CD8-positive, alpha-beta memory T cell (primary cell): ENCODE measurements around the gene ABI3BP. TPM values are rescaled to one million over a fixed set of nuclear protein-coding genes. Genes with fewer than 3 reads are reported as not detected.

Source experiments
- CTCF ChIA-PET: fragments of 350-600 bp; sonication (Branson Sonifier 250); formaldehyde crosslinking; loops from one replicate; lab custom pipeline; 2021; ENCODE audit warnings: antibody characterized with exemption; lab: Charles Lee
- POLR2A ChIA-PET: fragments of 350-600 bp; sonication (Branson Sonifier 250); formaldehyde crosslinking; loops from one replicate; lab custom pipeline; 2021; ENCODE audit warnings: antibody characterized with exemption; lab: Charles Lee
- DNase-seq, 5 donors: peaks; one replicate each; pipeline versions ENCODE4 v3.0.0 to v3.0.0-alpha.2; 2020 to 2022; ENCODE audit warnings: mixed read lengths in 1 of 5
- H3K27ac ChIP-seq: one replicate; pipeline ENCODE4 v1.7.0; 2013; ENCODE audit warnings: low read depth, mild to moderate bottlenecking, low read length, moderate library complexity
- H3K27me3 ChIP-seq: 2 replicates; pipeline ENCODE4 v1.7.0; 2013; ENCODE audit warnings: low read length, mild to moderate bottlenecking; ENCODE audit not compliant: insufficient read depth, poor library complexity, severe bottlenecking
- H3K36me3 ChIP-seq: 2 replicates; pipeline ENCODE4 v1.7.0; 2013; ENCODE audit warnings: mild to moderate bottlenecking, low read length, moderate library complexity; ENCODE audit not compliant: insufficient read depth
- H3K4me1 ChIP-seq: 2 replicates; pipeline ENCODE4 v1.7.0; 2013; ENCODE audit warnings: mild to moderate bottlenecking, low read length, moderate library complexity; ENCODE audit not compliant: insufficient read depth
- H3K4me3 ChIP-seq: 2 replicates; pipeline ENCODE4 v1.7.0; 2013; ENCODE audit warnings: mild to moderate bottlenecking, low read length
- H3K9me3 ChIP-seq: 2 replicates; pipeline ENCODE4 v1.7.0; 2013; ENCODE audit warnings: mild to moderate bottlenecking, low read length
- H3K27ac Mint-ChIP-seq, 8 donors: one replicate each; pipeline ENCODE4 v1.8.0; 2020 to 2021; ENCODE audit warnings: mixed read lengths in 8 of 8, mild to moderate bottlenecking in 6 of 8, inconsistent platforms in 3 of 8, moderate library complexity in 3 of 8
- H3K27me3 Mint-ChIP-seq, 2 donors: one replicate each; pipeline ENCODE4 v1.8.0; 2020 to 2021; ENCODE audit warnings: mixed read lengths in 2 of 2, mild to moderate bottlenecking in 1 of 2, moderate library complexity in 1 of 2
- H3K36me3 Mint-ChIP-seq, 3 donors: one replicate each; pipeline ENCODE4 v1.8.0; 2020 to 2021; ENCODE audit warnings: mixed read lengths in 3 of 3, inconsistent platforms in 1 of 3, mild to moderate bottlenecking in 1 of 3
- H3K4me1 Mint-ChIP-seq, 3 donors: one replicate each; pipeline ENCODE4 v1.8.0; 2020 to 2021; ENCODE audit warnings: mixed read lengths in 3 of 3, inconsistent platforms in 1 of 3, mild to moderate bottlenecking in 1 of 3
- H3K4me3 Mint-ChIP-seq, 7 donors: one replicate each; pipeline ENCODE4 v1.8.0; 2020 to 2021; ENCODE audit warnings: mixed read lengths in 7 of 7, mild to moderate bottlenecking in 6 of 7, moderate library complexity in 4 of 7, inconsistent platforms in 2 of 7
- H3K9me3 Mint-ChIP-seq, 5 donors: one replicate each; pipeline ENCODE4 v1.8.0; 2020 to 2022; ENCODE audit warnings: mixed read lengths in 5 of 5, mild to moderate bottlenecking in 3 of 5, moderate library complexity in 2 of 5, inconsistent platforms in 1 of 5
- polyA plus RNA-seq: library from polyadenylated mRNA; unstranded; fragments of 300-500 nt; fragmentation: Illumina TruSeq; gene quantifications from one replicate; pipeline ENCODE4 v1.2.3, GENCODE V29; 2021
- total RNA-seq, 2 experiments: library from RNA; stranded (reverse); gene quantifications; one replicate each; pipeline ENCODE4 v1.2.3, GENCODE V29; 2021

Gene ABI3BP
- total and polyA plus RNA-seq, 3 experiments from 2014 or later: not detected

DNA sequence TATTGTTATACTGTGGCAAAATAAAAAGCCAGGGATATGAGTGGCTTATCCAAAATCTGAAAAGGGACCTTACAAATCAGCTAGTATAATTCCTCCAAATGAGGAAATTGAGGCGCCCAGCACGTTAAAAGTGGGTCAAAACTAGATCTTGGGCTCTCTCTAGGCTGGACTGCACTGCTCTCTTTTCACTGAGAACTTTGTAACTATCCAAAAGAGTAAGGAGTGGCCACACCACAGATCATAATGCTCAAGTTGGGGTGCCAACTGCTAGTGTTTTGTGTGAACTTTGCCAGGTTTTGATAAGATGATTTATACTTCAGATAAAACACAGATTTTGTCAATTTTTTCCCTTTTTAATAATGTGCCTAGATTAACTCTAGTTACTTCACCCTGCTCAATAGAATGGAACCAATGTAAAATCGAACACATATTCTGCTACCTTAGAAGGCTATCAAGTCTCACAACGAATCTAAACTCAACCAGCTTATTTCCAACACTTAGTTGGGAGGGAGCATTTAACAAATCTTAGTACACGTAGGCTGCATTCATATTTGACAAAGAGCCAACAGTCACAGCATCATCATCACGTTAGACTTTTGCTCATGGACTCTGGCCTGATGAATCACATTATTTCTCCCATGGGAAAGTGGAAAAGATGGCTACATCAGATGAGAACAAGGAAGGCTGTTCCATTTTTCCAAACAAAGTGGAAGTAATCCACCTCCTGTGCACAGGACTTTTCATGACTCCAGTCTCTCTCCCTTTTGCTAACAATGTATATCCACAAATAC is 64.4 kb downstream of the ABI3BP start:
- H3K36me3 ChIP-seq: no peaks in the 10 kb centered on the region
- DNase-seq: no peak
- H3K27ac ChIP-seq: no peak overlapping the region
- H3K27me3 ChIP-seq: no peaks in the 10 kb centered on the region
- H3K4me3 ChIP-seq: no peak overlapping the region
- CTCF ChIA-PET: no interaction called here
- no peaks in the 10 kb centered on the region for H3K36me3 Mint-ChIP-seq
- H3K27me3 Mint-ChIP-seq: peaks cover 0 to 2% of the 10 kb centered on the region in 2 donors
- H3K4me3 Mint-ChIP-seq: no peak overlapping the region
- no peaks in the 10 kb centered on the region for H3K4me1 Mint-ChIP-seq
- POLR2A ChIA-PET: no interaction called here
- no peak overlapping the region for H3K27ac Mint-ChIP-seq
- H3K9me3 Mint-ChIP-seq: peaks cover 0 to 2% (median 0%) of the 10 kb centered on the region in 5 donors
- no peaks in the 10 kb centered on the region for H3K9me3 ChIP-seq
- H3K4me1 ChIP-seq: no peaks in the 10 kb centered on the region

DNA sequence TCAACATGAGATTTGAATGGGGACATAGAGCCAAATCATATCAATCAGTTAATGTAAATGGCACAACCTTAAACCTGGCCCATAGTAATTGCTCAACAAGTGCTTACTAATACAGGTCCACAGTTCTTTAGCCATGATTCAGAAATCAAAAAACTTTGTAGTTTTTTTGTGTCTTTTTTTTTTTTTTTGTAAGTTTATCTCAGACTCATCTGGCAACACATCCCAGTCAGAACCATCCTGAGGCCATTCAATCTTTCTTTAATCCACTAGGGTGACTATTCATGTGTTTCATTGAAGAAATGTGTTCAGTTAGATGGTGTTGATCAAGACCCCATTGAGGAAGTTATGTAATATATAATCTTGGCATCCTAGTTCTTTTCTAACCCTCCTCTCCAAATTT is 65.4 kb downstream of the ABI3BP start:
- peaks cover 0 to 2% (median 0%) of the 10 kb centered on the region in 5 donors for H3K9me3 Mint-ChIP-seq
- H3K4me3 Mint-ChIP-seq: no peak overlapping the region
- no peak overlapping the region for H3K27ac Mint-ChIP-seq
- peaks cover 0 to 9% of the 10 kb centered on the region in 2 donors for H3K27me3 Mint-ChIP-seq
- H3K4me3 ChIP-seq: no peak overlapping the region
- no peak overlapping the region for H3K27ac ChIP-seq
- H3K4me1 ChIP-seq: no peaks in the 10 kb centered on the region
- no peaks in the 10 kb centered on the region for H3K36me3 ChIP-seq
- no peaks in the 10 kb centered on the region for H3K4me1 Mint-ChIP-seq
- H3K27me3 ChIP-seq: no peaks in the 10 kb centered on the region
- POLR2A ChIA-PET: no interaction called here
- H3K36me3 Mint-ChIP-seq: no peaks in the 10 kb centered on the region
- CTCF ChIA-PET: no interaction called here
- no peak for DNase-seq
- H3K9me3 ChIP-seq: no peaks in the 10 kb centered on the region

DNA sequence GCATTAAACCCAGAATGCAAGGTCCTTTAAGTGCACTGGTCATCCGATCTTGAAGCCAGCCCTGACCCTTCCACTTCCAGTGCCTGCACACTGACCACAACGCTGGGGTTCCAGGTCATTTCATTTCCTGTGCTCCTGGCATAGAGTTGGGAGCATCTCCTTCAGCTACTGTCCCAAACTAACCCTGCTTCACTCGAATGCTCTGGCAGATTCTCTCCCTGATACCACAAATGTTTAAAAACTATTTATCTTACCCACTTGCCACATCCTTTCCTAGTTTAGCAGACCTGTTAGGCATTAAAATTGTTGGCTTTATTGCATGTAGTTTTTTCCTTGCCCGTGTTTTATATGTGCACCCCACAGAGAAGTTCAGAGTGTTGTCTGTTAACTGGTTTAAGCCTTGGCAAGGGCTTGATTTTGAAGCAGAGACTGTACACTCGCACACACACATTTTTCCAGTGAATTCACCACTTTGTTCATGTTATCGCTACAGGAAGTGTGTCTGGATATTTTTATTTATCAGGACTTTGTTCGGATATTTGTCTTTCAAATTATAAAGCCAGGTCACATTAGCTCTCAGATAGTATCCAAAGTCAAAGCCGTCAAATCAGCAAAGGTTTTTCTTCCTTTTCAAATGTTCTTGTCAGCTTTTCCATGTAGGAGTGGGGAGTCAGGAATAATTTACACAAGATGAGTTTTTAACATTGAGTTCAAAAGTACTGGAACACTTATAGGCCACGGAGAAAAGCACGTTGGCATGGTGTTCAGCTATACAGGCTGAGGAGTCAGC is 77.3 kb downstream of the ABI3BP start:
- no peaks in the 10 kb centered on the region for H3K9me3 ChIP-seq
- Mint-ChIP-seq H3K4me1 (no peaks in the 10 kb centered on the region), H3K36me3 (no peaks in the 10 kb centered on the region), H3K27ac (no peak overlapping the region), H3K9me3 (no peaks in the 10 kb centered on the region), H3K27me3 (peaks cover 0 to 1% of the 10 kb centered on the region in 2 donors), H3K4me3 (no peak overlapping the region)
- ChIA-PET CTCF (no interaction called here), POLR2A (no interaction called here)
- H3K4me3 ChIP-seq: no peak overlapping the region
- no peak for DNase-seq
- H3K36me3 ChIP-seq: no peaks in the 10 kb centered on the region
- no peaks in the 10 kb centered on the region for H3K27me3 ChIP-seq
- H3K4me1 ChIP-seq: no peaks in the 10 kb centered on the region
- H3K27ac ChIP-seq: no peak overlapping the region

DNA sequence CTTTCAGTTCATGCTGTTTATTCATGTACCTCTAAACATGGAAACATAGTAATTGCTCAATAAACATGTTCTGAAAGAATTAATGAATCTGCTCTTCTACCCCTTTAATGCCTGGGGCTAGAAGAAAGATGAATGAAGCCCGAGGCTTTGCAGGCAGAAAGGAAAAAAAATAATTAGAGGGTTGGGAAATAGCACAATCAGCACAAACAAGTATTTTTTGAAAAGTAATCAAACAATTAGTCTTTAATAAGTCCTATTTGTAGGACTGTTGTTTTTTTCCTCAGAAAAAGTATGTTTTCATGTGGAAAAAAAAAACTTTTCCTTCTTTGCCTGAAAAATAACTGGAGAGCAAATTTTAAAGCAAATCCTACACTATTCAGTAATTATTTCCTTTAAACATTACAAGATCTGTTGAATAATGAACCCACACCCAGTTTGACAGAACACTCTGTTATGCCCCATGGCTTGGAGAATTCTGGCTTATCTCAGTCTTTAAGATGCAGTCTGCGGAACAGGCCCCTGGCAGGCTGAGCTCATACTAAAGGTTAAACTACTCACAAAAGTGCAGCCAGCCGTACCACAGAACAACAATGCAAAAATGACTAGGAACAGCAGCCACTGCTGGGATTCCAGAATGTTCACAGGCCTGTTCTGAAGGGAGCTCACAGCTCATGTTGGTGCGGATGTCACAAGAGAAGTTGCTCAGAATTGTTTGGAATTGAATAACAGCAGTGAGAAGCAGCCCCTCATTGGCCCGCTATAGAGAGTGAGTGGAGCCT is 79.2 kb downstream of the ABI3BP start:
- H3K27ac ChIP-seq: no peak overlapping the region
- ChIA-PET CTCF (no interaction called here), POLR2A (no interaction called here)
- Mint-ChIP-seq H3K27me3 (peaks cover 0 to 1% of the 10 kb centered on the region in 2 donors), H3K4me1 (no peaks in the 10 kb centered on the region), H3K9me3 (no peaks in the 10 kb centered on the region), H3K4me3 (no peak overlapping the region), H3K36me3 (no peaks in the 10 kb centered on the region), H3K27ac (no peak overlapping the region)
- no peaks in the 10 kb centered on the region for H3K27me3 ChIP-seq
- H3K4me1 ChIP-seq: no peaks in the 10 kb centered on the region
- H3K4me3 ChIP-seq: no peak overlapping the region
- no peaks in the 10 kb centered on the region for H3K36me3 ChIP-seq
- H3K9me3 ChIP-seq: no peaks in the 10 kb centered on the region
- DNase-seq: no peak

DNA sequence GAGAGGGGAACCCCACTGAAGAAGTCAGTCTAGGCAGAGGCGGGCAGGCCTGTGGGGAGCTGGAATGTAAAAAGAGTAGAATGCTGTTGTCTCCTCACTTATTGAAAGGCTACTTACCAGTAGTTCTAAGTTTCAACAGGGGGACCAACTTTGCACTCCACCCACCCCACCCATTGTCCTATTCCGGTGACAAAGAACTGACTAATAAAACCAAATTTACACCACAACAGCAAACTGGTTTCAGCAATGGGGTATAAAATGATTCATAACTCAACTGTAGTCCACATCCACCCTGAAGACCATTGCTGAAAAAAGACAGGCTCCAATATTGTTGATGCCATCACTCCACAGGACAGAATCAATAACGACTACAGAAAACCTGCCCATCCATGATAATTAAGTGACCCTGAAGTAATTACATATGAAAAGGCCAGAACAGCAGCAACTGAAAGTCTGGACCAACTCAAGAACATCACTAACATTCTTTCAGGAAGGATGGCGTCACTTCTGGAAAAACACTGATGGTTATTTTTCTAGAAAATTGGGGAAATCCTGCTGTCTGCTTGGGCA is 80.2 kb downstream of the ABI3BP start:
- ChIA-PET POLR2A (no interaction called here), CTCF (no interaction called here)
- H3K27ac Mint-ChIP-seq: no peak overlapping the region

DNA sequence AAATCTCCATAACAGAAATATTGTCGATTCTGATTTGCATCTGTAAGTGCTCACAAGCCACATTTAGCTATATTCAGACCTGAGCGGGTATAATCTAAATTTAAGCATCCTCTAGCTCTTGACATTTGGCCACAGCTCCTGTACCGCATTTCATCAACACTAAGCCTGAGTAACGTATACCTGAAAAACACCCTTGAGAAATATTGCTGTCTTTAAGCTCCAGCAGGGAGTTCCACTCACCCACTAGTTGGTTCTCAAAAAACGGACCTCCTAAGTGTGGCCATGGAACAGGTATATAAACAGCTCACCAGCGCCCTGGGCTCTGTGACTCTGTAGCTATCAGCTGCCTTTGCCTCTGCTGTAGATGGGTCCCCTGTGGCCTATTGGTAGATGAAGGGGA is 80.7 kb downstream of the ABI3BP start:
- Mint-ChIP-seq H3K36me3 (no peaks in the 10 kb centered on the region), H3K9me3 (peaks cover 0 to 5% (median 0%) of the 10 kb centered on the region in 5 donors), H3K4me3 (no peak overlapping the region), H3K27me3 (peaks cover 1 to 3% of the 10 kb centered on the region in 2 donors), H3K4me1 (no peaks in the 10 kb centered on the region), H3K27ac (no peak overlapping the region)
- Histone ChIP-seq H3K4me3 (no peak overlapping the region), H3K36me3 (no peaks in the 10 kb centered on the region), H3K27me3 (no peaks in the 10 kb centered on the region), H3K9me3 (no peaks in the 10 kb centered on the region), H3K27ac (no peak overlapping the region), H3K4me1 (no peaks in the 10 kb centered on the region)
- DNase-seq: no peak
- CTCF ChIA-PET: no interaction called here
- POLR2A ChIA-PET: no interaction called here

More for the DNA sequence above, 80.2 kb downstream of the ABI3BP start:
- no peak for DNase-seq
- Mint-ChIP-seq H3K36me3 (no peaks in the 10 kb centered on the region), H3K4me3 (no peak overlapping the region), H3K4me1 (no peaks in the 10 kb centered on the region), H3K9me3 (peaks cover 0 to 5% (median 0%) of the 10 kb centered on the region in 5 donors), H3K27me3 (peaks cover 1 to 3% of the 10 kb centered on the region in 2 donors)
- Histone ChIP-seq H3K27ac (no peak overlapping the region), H3K4me3 (no peak overlapping the region), H3K9me3 (no peaks in the 10 kb centered on the region), H3K36me3 (no peaks in the 10 kb centered on the region), H3K27me3 (no peaks in the 10 kb centered on the region), H3K4me1 (no peaks in the 10 kb centered on the region)

DNA sequence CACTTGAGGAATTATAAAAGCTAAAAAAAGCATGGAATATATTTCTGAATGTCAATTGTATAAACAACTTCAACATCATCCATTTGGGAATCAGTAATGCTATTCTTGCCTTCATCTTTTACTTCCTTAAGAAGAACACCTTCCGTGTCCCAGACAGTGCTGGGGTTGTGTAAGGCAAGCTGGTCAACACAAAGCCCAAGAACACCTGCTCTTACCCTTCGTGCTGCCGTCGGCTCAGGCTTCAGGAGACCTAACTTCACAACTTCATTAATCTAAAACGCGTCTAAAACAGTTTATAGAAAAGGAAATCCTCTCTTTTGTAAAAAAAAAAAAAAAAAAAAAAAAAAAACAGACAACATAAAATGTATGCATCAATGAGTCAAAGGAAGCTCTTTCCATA is 81.3 kb downstream of the ABI3BP start:
- no peaks in the 10 kb centered on the region for H3K4me1 ChIP-seq
- H3K27me3 Mint-ChIP-seq: peaks cover 2 to 3% of the 10 kb centered on the region in 2 donors
- no peak overlapping the region for H3K27ac ChIP-seq
- no peaks in the 10 kb centered on the region for H3K36me3 ChIP-seq
- H3K4me3 ChIP-seq: no peak overlapping the region
- CTCF ChIA-PET: no interaction called here
- peaks cover 0 to 5% (median 0%) of the 10 kb centered on the region in 5 donors for H3K9me3 Mint-ChIP-seq
- no peaks in the 10 kb centered on the region for H3K36me3 Mint-ChIP-seq
- H3K9me3 ChIP-seq: no peaks in the 10 kb centered on the region
- H3K4me3 Mint-ChIP-seq: no peak overlapping the region
- no peak for DNase-seq
- H3K27me3 ChIP-seq: no peaks in the 10 kb centered on the region
- no peaks in the 10 kb centered on the region for H3K4me1 Mint-ChIP-seq
- no peak overlapping the region for H3K27ac Mint-ChIP-seq
- POLR2A ChIA-PET: no interaction called here
